Adipocyte (in vitro differentiated cells): Measurements from ENCODE around the gene FOXF1.
A peak's percentile ranks its signal among the peaks of the same experiment; 100 is the strongest.

Experiments used
- DNase-seq: peaks from one replicate; pipeline ENCODE4 v3.0.0-alpha.2; 2015; ENCODE audit warnings: low read depth
- H3K27me3 ChIP-seq: replicated peaks from 2 replicates; pipeline ENCODE4 v1.7.0; 2013; ENCODE audit warnings: mild to moderate bottlenecking, low read length, moderate library complexity; ENCODE audit not compliant: control insufficient read depth, insufficient read depth
- H3K36me3 ChIP-seq: 2 replicates; pipeline ENCODE4 v1.7.0; 2013; ENCODE audit warnings: low read length, mild to moderate bottlenecking, moderate library complexity; ENCODE audit not compliant: control insufficient read depth, insufficient read depth, severe bottlenecking
- H3K4me1 ChIP-seq: 2 replicates; pipeline ENCODE4 v1.7.0; 2013; ENCODE audit warnings: mild to moderate bottlenecking, low read length, moderate library complexity; ENCODE audit not compliant: control insufficient read depth, insufficient read depth
- H3K4me3 ChIP-seq: 2 replicates; pipeline ENCODE4 v1.7.0; 2013; ENCODE audit warnings: mild to moderate bottlenecking, low read length, moderate library complexity
- H3K9ac ChIP-seq: 2 replicates; pipeline ENCODE4 v1.7.0; 2013; ENCODE audit warnings: mild to moderate bottlenecking, low read length, moderate library complexity
- H3K9me3 ChIP-seq: 2 replicates; pipeline ENCODE4 v1.7.0; 2013; ENCODE audit warnings: mild to moderate bottlenecking, low read length, moderate library complexity; ENCODE audit not compliant: control insufficient read depth

The FOXF1 gene

GRCh38 chr16:86554917-86555703 lies 44.8 kb downstream of the FOXF1 start, which contains the start of gene MTHFSD:
MTHFSD (minus strand) TSS chr16:86555235; CDS start chr16:86555184, 51 bp downstream.
- Histone ChIP-seq H3K27me3 (peaks cover 7% of the 10 kb centered on the region), H3K4me1 (peaks cover 12% of the 10 kb centered on the region), H3K4me3 (peak within 1 kb of the TSS; percentile 94), H3K9me3 (no peaks in the 10 kb centered on the region), H3K36me3 (peaks cover 18% of the 10 kb centered on the region), H3K9ac (peak within 1 kb of the TSS; percentile 93)
- peak; percentile 96 for DNase-seq

- Histone ChIP-seq H3K9me3 (no peaks in the 10 kb centered on the region), H3K36me3 (peaks cover 16% of the 10 kb centered on the region), H3K4me1 (peaks cover 12% of the 10 kb centered on the region), H3K27me3 (peaks cover 7% of the 10 kb centered on the region), H3K9ac (peak overlapping the region; percentile 93), H3K4me3 (peak overlapping the region; percentile 94)
- DNase-seq, result no peak
Measured at GRCh38 chr16:86555704-86556075, 45.4 kb downstream of the FOXF1 start.

GRCh38 chr16:86556576-86556975 lies 46.2 kb downstream of the FOXF1 start:
- Histone ChIP-seq H3K9me3 (no peaks in the 10 kb centered on the region), H3K4me1 (peaks cover 12% of the 10 kb centered on the region), H3K27me3 (peaks cover 13% of the 10 kb centered on the region), H3K36me3 (peaks cover 7% of the 10 kb centered on the region), H3K4me3 (no peak overlapping the region), H3K9ac (no peak overlapping the region)
- no peak for DNase-seq

- Histone ChIP-seq H3K9me3 (no peaks in the 10 kb centered on the region), H3K27me3 (peaks cover 13% of the 10 kb centered on the region), H3K4me3 (no peak overlapping the region), H3K36me3 (no peaks in the 10 kb centered on the region), H3K9ac (no peak overlapping the region), H3K4me1 (peaks cover 12% of the 10 kb centered on the region)
- DNase-seq, result no peak
Measured at GRCh38 chr16:86557587-86557986, 47.3 kb downstream of the FOXF1 start.

GRCh38 chr16:86558355-86559193 lies 48.2 kb downstream of the FOXF1 start:
- Histone ChIP-seq H3K9me3 (no peaks in the 10 kb centered on the region), H3K9ac (no peak overlapping the region), H3K36me3 (no peaks in the 10 kb centered on the region), H3K27me3 (peaks cover 15% of the 10 kb centered on the region), H3K4me1 (peaks cover 17% of the 10 kb centered on the region), H3K4me3 (no peak overlapping the region)
- no peak for DNase-seq

GRCh38 chr16:86559802-86560305 lies 49.5 kb downstream of the FOXF1 start:
- H3K4me1 ChIP-seq, result peaks cover 13% of the 10 kb centered on the region
- H3K36me3 ChIP-seq, result no peaks in the 10 kb centered on the region
- no peak for DNase-seq
- H3K27me3 ChIP-seq, result peaks cover 15% of the 10 kb centered on the region
- H3K9ac ChIP-seq, result no peak overlapping the region
- H3K4me3 ChIP-seq, result no peak overlapping the region
- no peaks in the 10 kb centered on the region for H3K9me3 ChIP-seq

- no peaks in the 10 kb centered on the region for H3K9me3 ChIP-seq
- H3K4me1 ChIP-seq, result peaks cover 9% of the 10 kb centered on the region
- peaks cover 15% of the 10 kb centered on the region for H3K27me3 ChIP-seq
- DNase-seq, result no peak
- H3K9ac ChIP-seq, result no peak overlapping the region
- no peaks in the 10 kb centered on the region for H3K36me3 ChIP-seq
- no peak overlapping the region for H3K4me3 ChIP-seq
Measured at GRCh38 chr16:86562356-86562755, 52.0 kb downstream of the FOXF1 start.

GRCh38 chr16:86563469-86564345 lies 53.4 kb downstream of the FOXF1 start:
- Histone ChIP-seq H3K9ac (peak overlapping the region; percentile 53), H3K4me1 (peaks cover 9% of the 10 kb centered on the region), H3K9me3 (no peaks in the 10 kb centered on the region), H3K4me3 (peak overlapping the region; percentile 73), H3K27me3 (peaks cover 12% of the 10 kb centered on the region), H3K36me3 (no peaks in the 10 kb centered on the region)
- DNase-seq, result peak; percentile 97
